ENCODE results near the gene SVOP. TPM values are rescaled to one million over a fixed set of nuclear protein-coding genes. Genes with fewer than 3 reads are reported as not detected.

Gene SVOP
- total RNA-seq, 1 donor from 2014 or later = 5.5 TPM

DNA sequence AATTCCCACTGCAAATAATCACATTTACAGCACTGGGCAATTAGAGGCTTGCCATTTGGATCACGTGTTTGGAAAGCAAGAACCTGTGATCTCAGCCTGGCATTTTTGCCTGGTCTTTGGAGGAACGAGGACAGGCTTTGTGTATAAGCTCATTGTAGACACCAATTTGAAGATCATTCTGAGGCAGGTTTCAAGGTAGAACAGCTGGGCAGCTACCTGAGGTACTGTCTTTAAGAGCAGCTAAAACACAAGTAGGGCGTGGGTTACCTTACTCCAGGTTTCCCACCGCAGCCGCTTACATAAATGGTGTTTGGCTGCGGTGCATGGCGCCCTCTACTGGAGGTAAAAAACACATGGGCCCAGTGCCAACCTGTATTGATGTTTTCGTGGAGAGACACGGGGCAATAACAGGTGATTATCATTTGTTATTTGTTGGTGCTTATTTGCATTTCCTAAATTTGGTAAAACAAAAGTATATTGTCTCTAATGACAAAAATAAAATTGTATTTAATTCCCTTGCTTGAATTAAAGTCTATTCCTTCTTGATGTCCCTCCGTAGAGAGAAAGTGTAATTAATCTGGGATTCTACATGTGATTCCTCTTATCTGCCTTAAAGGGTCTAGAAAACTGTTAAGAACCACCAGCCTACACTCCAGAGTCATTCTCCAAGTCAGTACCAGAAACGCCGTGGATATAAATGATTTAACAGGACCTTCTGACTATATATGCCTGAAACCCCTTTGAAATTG, 69.7 kb downstream of the SVOP start:
- ATAC-seq = peak; percentile 50
- DNase-seq (ENCODE audit: missing footprints) = peak; percentile 87
- intact Hi-C loops (cut with DNase I) = loop anchor here (5.0 to 10.0 kb wide), 3 partner anchors 104 to 389 kb away; partner anchors contain the start of genes ISCU, SART3 and USP30

DNA sequence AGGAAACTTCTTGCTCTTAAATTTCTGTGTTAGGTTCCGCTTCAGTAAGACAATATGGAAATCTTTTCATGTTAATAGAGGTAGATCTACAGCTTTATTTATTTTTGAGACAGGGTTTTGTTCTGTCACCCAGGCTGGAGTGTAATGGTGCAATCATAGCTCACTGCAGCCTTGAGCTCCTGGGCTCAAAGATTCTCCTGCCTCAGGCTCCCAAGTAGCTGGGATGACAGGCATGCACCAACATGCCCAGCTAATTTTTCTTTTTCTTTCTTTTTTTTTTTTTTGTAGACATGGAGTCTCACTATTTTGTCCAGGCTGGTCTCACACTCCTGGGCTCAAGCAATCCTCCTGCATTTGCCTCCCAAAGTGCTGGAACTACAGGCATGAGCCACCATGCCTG, 70.9 kb downstream of the SVOP start:
- DNase-seq (ENCODE audit: missing footprints) = no peak
- intact Hi-C loops (cut with DNase I) = loop anchor here (2.0 to 10.0 kb wide), 4 partner anchors 105 to 388 kb away; partner anchors contain the start of genes ISCU, SART3 and USP30
- no peak for ATAC-seq

- no peak for DNase-seq (ENCODE audit: missing footprints)
- ATAC-seq = no peak
- intact Hi-C loops (cut with DNase I) = loop anchor here (2.0 kb wide), 1 partner anchor 284 kb away; no protein-coding TSS in a partner anchor
Measured at GRCh38 chr12:108948367-108948766, 72.5 kb downstream of the SVOP start.

GRCh38 chr12:108947097-108947496, 73.8 kb downstream of the SVOP start:
- DNase-seq (ENCODE audit: missing footprints) = no peak
- no peak for ATAC-seq
- intact Hi-C loops (cut with DNase I) = no loop called here

DNA sequence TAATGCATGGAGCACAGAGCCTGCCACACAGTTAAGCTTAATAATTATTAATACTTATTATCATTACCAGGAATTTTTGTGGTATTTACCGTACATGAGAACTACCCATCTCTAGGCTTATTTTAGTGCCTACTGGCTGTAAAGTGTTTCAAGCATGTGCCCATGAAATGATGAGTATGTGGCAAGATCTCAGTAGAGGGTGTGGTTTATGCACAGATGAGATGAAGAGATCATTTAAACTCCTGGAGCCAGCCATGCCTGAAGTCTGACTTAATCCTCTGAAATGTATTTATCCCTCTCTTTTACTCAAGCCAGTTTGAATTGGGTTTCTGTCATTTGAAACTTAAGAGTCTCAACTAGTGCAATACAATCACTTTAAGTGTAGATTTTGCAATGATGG, 80.7 kb downstream of the SVOP start:
- intact Hi-C loops (cut with DNase I) = no loop called here
- no peak for ATAC-seq

GRCh38 chr12:108939594-108939993, 81.3 kb downstream of the SVOP start:
- intact Hi-C loops (cut with DNase I) = no loop called here
- DNase-seq (ENCODE audit: missing footprints) (no peak), ATAC-seq (peak; percentile 56)

More for the DNA sequence above, 80.7 kb downstream of the SVOP start:
- no peak for DNase-seq (ENCODE audit: missing footprints)

- DNase-seq (ENCODE audit: missing footprints) = no peak
- intact Hi-C loops (cut with DNase I) = no loop called here
- ATAC-seq = no peak
Measured at GRCh38 chr12:108938247-108938924, 82.5 kb downstream of the SVOP start.

DNA sequence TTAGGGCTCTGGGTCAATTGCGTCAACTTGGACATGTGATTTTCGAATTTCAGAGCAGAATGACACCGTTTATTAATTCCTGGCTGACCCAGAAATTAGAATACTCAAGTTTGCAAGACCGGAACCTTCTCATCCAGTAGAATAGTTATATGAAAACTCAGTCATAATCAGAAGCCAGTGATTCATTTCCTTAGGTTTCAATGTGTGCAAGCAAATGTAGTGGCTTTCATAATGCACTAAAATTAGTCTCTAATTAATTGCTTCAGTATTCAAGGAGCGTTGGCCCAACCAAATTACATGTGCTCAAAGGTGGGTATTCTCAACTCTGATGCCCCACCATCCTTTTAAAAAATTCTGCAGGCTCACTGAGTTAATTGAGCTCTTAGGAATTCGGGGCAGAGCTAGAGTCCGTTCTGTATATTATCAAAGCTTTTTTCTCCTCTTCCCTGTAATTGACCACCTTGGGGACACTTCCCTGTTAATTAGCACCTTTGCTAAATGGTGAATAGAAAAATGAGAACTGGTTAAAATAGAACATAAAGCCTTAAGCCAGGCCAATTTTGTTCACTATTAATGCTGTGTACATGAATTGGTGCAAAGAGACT, 85.6 kb downstream of the SVOP start:
- DNase-seq (ENCODE audit: missing footprints) (no peak), ATAC-seq (no peak)
- intact Hi-C loops (cut with DNase I) = no loop called here

DNA sequence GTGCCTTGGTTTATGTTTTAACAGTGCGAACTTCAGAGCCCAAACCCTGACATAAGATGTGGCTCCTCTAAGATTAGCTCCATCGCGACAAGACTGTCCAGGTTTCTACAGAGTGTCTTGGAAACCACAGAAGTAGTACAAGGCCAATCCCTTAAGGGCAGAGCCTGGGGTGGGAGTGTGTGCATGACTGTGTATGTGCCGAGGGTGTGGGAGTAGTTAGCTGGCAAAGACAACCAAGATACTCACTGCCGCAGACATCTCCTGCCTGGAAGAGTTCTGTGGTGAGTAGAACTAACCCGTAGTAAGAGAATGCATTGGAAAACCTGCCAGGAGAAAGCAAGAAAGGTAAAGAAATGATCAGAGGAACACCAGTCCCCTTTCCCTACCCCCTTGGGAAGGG, 86.9 kb downstream of the SVOP start:
- DNase-seq (ENCODE audit: missing footprints) (no peak), ATAC-seq (no peak)
- intact Hi-C loops (cut with DNase I) = no loop called here

DNA sequence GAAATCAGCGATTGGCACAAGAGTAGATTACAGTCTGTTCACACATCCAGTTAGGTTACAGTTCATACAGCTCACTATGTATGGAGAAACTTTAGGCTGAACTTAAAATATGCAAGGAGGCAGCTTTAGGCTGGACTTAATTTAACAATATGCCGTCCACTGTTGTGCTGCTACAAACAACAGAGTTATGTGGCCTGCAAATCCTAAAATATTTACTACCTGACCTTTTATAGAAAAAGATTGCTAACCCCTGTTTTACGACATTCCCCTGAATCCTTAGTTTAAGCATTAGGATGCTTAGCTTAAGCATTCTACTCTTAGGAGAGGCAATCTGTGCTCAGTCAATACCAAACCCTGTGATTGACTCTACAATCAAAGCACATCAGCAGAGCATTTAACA, 90.1 kb downstream of the SVOP start:
- ATAC-seq = no peak
- intact Hi-C loops (cut with DNase I) = no loop called here
- DNase-seq (ENCODE audit: missing footprints) = no peak

- intact Hi-C loops (cut with DNase I) = no loop called here
- no peak for DNase-seq (ENCODE audit: missing footprints)
- ATAC-seq = no peak
Measured at GRCh38 chr12:108930155-108930554, 90.7 kb downstream of the SVOP start.

DNA sequence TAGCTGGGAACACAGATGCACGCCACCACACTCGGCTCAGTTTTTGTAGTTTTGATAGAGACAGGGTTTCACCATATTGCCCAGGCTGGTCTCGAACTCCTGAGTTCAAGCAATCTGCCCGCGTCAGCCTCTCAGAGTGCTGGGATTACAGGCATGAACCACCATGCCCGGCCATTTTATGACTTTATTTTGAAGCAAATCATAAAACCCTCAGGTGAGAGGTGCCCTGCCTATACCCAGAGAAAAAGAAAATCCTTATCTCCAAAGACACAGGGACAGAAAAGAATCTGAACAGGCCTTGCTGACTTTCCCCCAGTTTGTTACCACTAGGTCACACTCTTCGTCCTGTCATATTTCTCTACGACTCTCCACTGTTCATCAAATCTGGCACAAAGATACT, 92.2 kb downstream of the SVOP start:
- DNase-seq (ENCODE audit: missing footprints) = no peak
- intact Hi-C loops (cut with DNase I) = no loop called here
- ATAC-seq = no peak

- intact Hi-C loops (cut with DNase I) = no loop called here
- DNase-seq (ENCODE audit: missing footprints) = no peak
- ATAC-seq = no peak
Measured at GRCh38 chr12:108922918-108923317, 98.0 kb downstream of the SVOP start.

- no peak for ATAC-seq
- no peak for DNase-seq (ENCODE audit: missing footprints)
- intact Hi-C loops (cut with DNase I) = no loop called here
Measured at GRCh38 chr12:108921946-108922345, 98.9 kb downstream of the SVOP start.

- no peak for ATAC-seq
- DNase-seq (ENCODE audit: missing footprints) = no peak
- intact Hi-C loops (cut with DNase I) = no loop called here
Measured at GRCh38 chr12:108918960-108919642, 101.8 kb downstream of the SVOP start.

DNA sequence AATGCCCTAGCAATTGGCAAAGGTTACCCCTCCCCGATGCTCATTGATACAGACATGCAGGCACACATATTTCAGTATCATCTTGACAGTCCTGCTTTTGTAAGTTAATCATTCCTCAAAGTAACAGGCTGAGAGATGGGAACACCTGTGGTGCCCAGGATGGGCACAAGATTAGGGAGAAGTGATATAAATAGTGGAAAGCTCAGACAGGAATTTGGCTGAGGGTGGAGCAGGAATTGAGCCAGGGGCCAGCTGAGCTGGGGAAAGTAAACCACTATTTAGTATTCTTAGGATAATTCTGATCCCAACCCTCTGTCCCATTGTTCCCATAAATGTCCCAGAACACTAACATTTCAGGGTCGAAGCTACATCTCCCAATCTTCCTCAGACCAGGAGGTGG, 102.7 kb downstream of the SVOP start:
- intact Hi-C loops (cut with DNase I) = no loop called here
- DNase-seq (ENCODE audit: missing footprints) = no peak
- ATAC-seq = no peak

- no peak for ATAC-seq
- no peak for DNase-seq (ENCODE audit: missing footprints)
- intact Hi-C loops (cut with DNase I) = no loop called here
Measured at GRCh38 chr12:108916336-108916735, 104.5 kb downstream of the SVOP start.

GRCh38 chr12:108915632-108916133, 105.2 kb downstream of the SVOP start:
- intact Hi-C loops (cut with DNase I) = no loop called here
- DNase-seq (ENCODE audit: missing footprints) (no peak), ATAC-seq (no peak)

- intact Hi-C loops (cut with DNase I) = no loop called here
- no peak for DNase-seq (ENCODE audit: missing footprints)
- ATAC-seq = no peak
Measured at GRCh38 chr12:108914121-108914531, 106.7 kb downstream of the SVOP start.
